Neuron (in vitro differentiated cells): ENCODE data around the gene CASP5.
"Not testable (repeated sequence)": the region's sequence is repeated elsewhere in the genome, so short reads cannot be mapped to it uniquely, and the experiment has no call there.

Source experiments
- H2AFZ ChIP-seq: one replicate; pipeline ENCODE4 v1.6.1; 2013; ENCODE audit warnings: low read depth, mild to moderate bottlenecking, inconsistent platforms, low read length, moderate library complexity
- H3K27me3 ChIP-seq: one replicate; pipeline ENCODE4 v1.6.1; 2013; ENCODE audit warnings: low read length; ENCODE audit not compliant: insufficient read depth
- H3K36me3 ChIP-seq: one replicate; pipeline ENCODE4 v1.6.1; 2013; ENCODE audit warnings: low read length; ENCODE audit not compliant: insufficient read depth
- H3K4me1 ChIP-seq: one replicate; pipeline ENCODE4 v1.6.1; 2013; ENCODE audit warnings: low read length; ENCODE audit not compliant: insufficient read depth
- H3K4me3 ChIP-seq: 2 replicates; pipeline ENCODE4 v1.5.1; 2013; ENCODE audit warnings: mild to moderate bottlenecking, low read length, moderate library complexity
- H3K9me3 ChIP-seq: one replicate; pipeline ENCODE4 v1.6.1; 2013; ENCODE audit warnings: low read length

CASP5 gene

DNA sequence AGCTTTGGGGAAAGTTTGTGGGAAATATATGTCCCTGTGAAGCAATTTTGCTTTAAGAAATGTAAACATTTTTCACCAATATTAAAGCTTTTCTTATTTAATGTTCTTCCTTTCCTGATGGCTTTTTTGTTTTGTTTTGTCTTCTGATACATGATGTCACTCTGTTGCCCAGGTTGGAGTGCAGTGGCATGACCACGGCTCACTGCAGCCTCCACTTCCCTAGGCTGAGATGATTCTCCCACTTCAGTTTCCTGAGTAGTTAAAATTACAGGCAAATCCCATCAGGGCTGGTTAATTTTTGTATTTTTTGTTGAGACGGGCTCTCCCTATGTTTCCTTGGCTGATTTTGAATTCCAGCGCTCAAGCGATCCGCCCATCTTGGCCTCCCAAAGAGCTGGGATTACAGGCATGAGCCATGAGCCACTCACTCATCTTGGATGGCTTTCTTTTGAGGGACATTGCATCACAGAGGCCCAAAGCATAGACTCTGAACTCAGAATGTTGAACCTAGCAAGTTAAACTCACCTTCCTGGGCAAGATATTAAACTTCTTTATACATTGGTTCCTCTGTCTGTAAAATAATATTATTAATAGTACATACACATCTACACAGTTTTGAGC lies 22.8 kb upstream of the CASP5 start:
- Histone ChIP-seq H3K27me3 (no peaks in the 10 kb centered on the region), H3K36me3 (no peaks in the 10 kb centered on the region), H3K4me1 (peaks cover 16% of the 10 kb centered on the region), H2AFZ (no peak overlapping the region), H3K4me3 (no peak overlapping the region), H3K9me3 (no peaks in the 10 kb centered on the region)

DNA sequence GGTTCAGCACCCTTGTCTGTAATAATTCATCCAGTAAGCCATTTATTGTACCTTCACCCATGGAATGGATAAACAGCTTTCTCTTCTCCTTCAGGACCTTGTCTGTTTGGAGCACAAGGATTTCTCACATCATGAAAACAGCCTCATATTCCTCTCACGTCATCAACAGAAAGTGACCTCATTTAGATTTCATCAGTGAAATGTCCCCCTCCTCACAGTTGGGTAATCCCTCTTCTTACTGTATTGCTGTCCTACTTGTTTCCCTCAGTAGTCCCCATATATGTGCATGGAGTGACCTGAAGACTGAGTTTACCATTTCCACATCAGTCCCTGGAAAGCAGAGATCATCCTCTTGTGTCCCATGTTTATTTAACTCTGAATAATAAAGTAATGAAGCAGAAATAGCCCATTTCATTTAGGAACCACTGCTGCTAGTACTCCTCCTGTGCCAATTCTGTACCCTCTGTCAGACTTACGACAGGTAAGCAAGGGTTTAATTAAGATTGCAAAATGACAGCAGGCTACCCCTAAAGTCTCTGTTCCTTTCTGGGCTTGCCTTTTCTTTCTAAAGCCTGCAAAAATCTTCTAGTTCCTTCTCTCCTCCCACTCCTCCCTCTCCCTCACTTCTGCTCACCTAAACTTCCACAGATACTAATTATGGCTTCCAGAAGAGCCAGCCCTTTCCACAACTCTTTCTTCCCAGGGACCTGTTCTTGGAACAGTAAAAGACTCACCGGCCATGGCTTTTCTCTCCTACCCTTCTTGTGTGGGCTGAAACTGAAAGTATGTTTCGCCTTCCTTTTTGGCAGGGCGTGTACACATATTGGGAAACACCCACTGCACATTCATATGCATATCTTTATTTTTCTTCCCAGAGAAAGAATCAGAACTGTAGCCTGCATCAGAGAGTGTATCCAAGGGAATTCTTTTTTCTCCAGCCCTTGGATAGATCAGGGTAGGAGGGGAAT lies 21.9 kb upstream of the CASP5 start, which contains the start of gene CARD16:
TSS of gene CARD16 (minus strand) at position 779 of the 968 bp plus-strand sequence. CDS start at position 741, 38 bp downstream.
- H3K4me1 ChIP-seq = peaks cover 16% of the 10 kb centered on the region
- H3K4me3 ChIP-seq, H3K27me3 ChIP-seq, H3K36me3 ChIP-seq, H3K9me3 ChIP-seq, H2AFZ ChIP-seq: not testable (repeated sequence)

DNA sequence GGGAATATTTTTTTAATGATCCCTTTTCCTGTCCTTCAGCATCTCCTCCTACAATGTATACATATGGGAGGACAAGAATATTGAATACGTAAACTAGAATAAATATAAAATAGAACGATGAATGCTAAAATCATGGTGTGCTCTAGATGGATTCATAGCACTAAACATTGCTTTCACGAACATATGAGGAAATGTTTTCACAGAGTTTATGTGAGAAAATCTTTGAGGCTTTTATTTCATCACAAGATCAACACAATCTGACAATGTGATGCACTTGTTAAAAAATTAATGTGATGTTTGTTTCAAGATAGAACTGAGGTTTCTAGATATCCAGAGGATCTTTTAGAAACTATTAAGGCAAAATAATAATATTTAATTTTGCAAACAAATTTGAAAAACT lies 19.2 kb upstream of the CASP5 start:
- H3K27me3 ChIP-seq = no peaks in the 10 kb centered on the region
- H3K4me3 ChIP-seq = no peak overlapping the region

DNA sequence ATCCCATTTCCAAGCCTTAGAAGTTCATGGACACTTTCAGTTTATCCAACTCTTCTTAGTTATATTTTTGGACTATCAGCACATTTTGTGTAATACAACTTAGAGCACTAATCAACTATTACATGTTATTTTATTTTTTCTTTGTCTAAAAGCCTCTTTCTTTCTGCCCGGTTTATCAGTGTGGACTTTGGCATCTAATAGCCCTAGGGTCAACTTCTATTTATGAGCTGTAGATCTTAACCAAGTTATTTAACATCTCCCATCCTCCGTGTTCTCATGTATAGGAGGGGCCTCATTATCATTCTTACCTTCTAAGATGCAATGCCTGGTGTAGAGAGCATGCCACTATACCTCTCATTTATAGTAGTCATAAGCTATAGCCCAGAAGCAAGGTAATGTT lies 17.7 kb upstream of the CASP5 start:
- Histone ChIP-seq H3K4me3 (no peak overlapping the region), H3K36me3 (no peaks in the 10 kb centered on the region), H3K4me1 (no peaks in the 10 kb centered on the region), H3K27me3 (no peaks in the 10 kb centered on the region), H2AFZ (no peak overlapping the region), H3K9me3 (no peaks in the 10 kb centered on the region)

More for the DNA sequence above, 19.2 kb upstream of the CASP5 start:
- Histone ChIP-seq H2AFZ (no peak overlapping the region), H3K36me3 (no peaks in the 10 kb centered on the region), H3K9me3 (no peaks in the 10 kb centered on the region), H3K4me1 (peaks cover 8% of the 10 kb centered on the region)

DNA sequence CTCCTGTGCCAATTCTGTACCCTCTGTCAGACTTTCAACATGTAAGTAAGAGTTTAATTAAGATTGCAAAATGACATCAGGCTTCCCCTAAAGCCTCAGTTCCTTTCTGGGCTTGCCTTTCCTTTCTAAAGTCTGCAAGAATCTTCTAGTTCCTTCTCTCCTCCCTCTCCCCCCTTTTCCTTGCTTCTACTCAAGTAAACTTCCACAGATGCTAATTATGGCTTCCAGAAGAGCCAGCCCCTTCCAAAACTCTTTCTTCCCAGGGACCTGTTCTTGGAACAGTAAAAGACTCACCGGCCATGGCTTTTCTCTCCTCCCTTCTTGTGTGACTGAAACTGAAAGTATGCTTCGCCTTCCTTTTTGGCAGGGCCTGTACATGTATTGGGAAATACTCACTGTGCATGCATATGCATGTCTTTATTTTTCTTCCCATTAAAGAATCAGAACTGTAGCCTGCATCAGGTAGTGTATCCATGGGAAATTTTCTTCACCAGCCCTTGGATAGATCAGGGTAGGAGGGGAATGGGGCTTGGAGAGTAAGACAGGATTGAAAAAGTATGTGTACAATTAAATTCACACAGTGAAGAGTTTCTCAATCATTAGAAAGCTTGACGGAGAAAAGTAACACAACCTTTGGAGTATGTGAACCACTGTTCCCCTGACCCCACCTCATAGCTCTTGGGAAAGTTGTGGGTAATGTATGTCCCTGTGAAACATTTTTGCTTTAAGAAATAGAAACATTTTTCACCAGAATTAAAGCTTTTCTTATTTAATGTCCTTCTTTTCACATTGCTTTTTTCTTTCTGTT lies 12.0 kb upstream of the CASP5 start, which contains the start of gene CASP1:
TSS of gene CASP1 (minus strand) at position 332 of the 808 bp plus-strand sequence. CDS start at position 301, 31 bp downstream.
- no peaks in the 10 kb centered on the region for H3K9me3 ChIP-seq
- H3K4me3 ChIP-seq = no peak within 1 kb of the TSS
- H3K4me1 ChIP-seq = no peaks in the 10 kb centered on the region
- no peaks in the 10 kb centered on the region for H3K36me3 ChIP-seq
- H3K27me3 ChIP-seq = no peaks in the 10 kb centered on the region
- H2AFZ ChIP-seq = no peak within 1 kb of the TSS

DNA sequence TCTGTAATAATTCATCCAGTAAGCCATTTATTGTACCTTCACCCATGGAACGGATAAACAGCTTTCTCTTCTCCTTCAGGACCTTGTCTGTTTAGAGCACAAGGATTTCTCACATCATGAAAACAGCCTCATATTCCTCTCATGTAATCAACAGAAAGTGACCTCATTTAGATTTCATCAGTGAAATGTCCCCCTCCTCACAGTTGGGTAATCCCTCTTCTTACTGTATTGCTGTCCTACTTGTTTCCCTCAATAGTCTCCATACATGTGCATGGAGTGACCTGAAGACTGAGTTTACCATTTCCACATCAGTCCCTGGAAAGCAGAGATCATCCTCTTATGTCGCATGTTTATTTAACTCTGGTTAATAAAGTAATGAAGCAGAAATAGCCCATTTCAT lies 11.4 kb upstream of the CASP5 start:
- not testable (repeated sequence) for H3K4me1 ChIP-seq, H3K9me3 ChIP-seq, H3K4me3 ChIP-seq, H3K27me3 ChIP-seq, H2AFZ ChIP-seq, H3K36me3 ChIP-seq

DNA sequence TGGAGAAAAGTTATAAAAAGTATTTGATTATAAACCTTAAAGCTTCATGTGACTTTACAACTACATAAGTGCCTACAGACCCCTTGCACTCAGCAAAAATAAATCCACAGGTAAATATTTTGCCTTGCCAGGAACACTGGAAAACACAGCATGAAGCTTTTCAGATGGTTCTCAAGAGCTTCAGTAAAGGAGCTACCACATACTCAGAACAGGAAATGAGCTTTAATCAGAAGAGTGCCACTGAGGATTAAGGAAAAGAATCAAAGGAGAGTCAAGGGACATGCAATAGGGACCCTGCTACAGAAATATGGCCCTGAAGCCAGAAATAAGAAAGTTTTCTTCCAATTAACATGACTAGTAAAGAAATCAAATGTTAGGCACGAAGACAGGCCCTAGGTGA lies 10.8 kb upstream of the CASP5 start:
- Histone ChIP-seq H3K9me3 (no peaks in the 10 kb centered on the region), H3K27me3 (no peaks in the 10 kb centered on the region), H3K4me3 (no peak overlapping the region), H2AFZ (no peak overlapping the region), H3K36me3 (no peaks in the 10 kb centered on the region), H3K4me1 (no peaks in the 10 kb centered on the region)

DNA sequence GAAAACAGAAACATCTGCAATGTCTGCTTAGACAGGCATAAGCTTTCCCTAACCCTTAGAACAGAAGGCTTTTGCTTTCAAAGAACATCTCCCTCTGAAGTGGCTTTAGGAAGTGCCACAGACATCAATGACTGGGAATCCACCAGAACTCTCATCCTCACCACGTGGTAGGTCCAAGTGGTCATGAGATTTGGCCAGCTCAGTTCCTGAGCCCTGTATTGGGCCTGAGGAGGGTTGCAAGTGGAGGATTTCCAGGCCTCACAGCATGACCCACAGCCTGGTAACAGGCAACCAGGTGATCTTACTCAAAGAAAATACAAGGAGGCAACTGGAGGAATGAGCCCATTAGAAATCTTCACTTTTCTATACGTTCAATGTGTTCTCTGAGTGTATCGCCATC lies 10.4 kb upstream of the CASP5 start:
- Histone ChIP-seq H3K36me3 (no peaks in the 10 kb centered on the region), H3K4me3 (no peak overlapping the region), H3K4me1 (no peaks in the 10 kb centered on the region), H3K27me3 (no peaks in the 10 kb centered on the region), H2AFZ (no peak overlapping the region), H3K9me3 (no peaks in the 10 kb centered on the region)

DNA sequence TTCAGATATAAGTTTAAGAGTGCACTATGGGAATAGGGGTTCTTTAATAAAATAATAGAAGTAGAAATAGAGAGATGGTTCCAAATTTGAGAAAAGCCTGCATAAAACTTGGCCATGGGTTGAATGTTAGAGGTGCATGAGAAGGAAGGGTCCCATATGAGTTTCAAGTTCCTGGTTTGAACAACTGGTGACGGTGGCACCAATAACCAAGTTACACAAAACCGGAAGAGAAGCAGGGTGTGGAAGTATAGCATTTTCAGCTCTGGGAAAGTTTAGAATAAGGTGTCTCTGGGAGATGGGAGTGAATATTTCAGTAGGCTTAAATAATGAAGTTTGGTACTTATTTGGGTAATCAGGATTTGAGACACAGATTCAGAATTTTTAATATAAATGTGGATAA lies 9.5 kb upstream of the CASP5 start:
- Histone ChIP-seq H3K36me3 (no peaks in the 10 kb centered on the region), H3K27me3 (no peaks in the 10 kb centered on the region), H3K9me3 (no peaks in the 10 kb centered on the region), H3K4me3 (no peak overlapping the region), H3K4me1 (no peaks in the 10 kb centered on the region), H2AFZ (no peak overlapping the region)

DNA sequence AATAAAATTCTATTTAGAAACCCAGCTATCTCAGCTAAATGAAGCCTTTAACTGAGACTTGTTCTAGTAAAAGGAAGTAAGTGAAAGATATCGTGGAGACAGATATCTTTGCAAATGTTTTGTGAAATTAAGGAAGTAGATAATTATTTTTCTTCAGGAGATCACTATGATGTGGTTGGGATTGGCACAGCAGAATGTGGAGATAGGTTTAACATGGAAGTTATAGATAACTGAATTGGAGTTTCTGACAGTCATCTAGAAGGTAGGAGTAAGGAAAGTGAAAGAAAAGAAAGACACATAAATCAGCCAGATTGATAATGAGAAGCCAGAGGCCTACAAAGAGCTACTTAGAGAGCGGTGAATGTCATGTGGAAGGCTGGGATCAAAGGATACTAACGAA lies 4.7 kb upstream of the CASP5 start:
- Histone ChIP-seq H3K36me3 (no peaks in the 10 kb centered on the region), H3K9me3 (no peaks in the 10 kb centered on the region), H3K4me3 (no peak overlapping the region), H2AFZ (no peak overlapping the region), H3K27me3 (no peaks in the 10 kb centered on the region), H3K4me1 (no peaks in the 10 kb centered on the region)

DNA sequence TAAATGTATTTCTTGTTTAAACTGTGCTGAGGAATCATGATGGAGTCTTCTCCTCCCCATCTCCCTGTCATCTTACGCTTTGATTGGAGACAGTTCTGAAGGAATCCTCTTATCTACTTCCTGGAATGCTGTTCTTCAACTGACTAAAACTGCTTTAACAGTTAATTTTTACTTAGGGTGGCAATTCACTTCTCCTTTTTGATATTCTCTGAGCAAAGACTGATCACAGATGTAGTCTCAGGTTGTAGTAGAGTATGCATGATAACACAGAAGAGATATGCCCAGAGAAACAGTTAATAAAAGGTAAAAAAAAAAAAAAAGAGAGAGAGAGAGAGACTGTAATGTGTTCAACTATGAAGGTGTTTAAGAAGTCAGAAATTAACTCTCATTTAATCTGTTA lies 1.4 kb upstream of the CASP5 start:
- Histone ChIP-seq H3K4me1 (no peaks in the 10 kb centered on the region), H3K4me3 (no peak overlapping the region), H3K9me3 (no peaks in the 10 kb centered on the region), H3K36me3 (no peaks in the 10 kb centered on the region), H2AFZ (no peak overlapping the region), H3K27me3 (no peaks in the 10 kb centered on the region)

DNA sequence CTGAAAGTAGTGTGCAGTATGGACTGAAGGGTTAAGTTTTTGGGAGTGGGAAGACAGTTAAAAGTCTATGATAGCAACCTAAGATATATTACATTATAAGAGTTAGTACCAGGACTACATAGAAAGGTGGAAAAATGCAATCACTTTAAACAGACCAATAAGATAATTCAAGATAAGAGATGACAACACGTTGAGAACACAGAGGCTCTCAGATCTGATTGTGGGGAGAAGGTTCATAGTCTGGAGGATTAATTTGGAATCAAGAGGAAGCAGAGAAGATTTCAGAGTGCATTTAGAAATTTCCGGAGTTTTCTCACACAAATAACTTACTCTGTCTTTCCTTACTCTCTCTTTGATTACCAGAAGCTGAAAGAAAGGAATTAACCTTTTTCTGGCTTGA lies 441 bp downstream of the CASP5 start:
- H3K9me3 ChIP-seq = no peaks in the 10 kb centered on the region
- H3K4me3 ChIP-seq = no peak overlapping the region
- no peaks in the 10 kb centered on the region for H3K27me3 ChIP-seq
- no peaks in the 10 kb centered on the region for H3K4me1 ChIP-seq
- no peak overlapping the region for H2AFZ ChIP-seq
- H3K36me3 ChIP-seq = no peaks in the 10 kb centered on the region

DNA sequence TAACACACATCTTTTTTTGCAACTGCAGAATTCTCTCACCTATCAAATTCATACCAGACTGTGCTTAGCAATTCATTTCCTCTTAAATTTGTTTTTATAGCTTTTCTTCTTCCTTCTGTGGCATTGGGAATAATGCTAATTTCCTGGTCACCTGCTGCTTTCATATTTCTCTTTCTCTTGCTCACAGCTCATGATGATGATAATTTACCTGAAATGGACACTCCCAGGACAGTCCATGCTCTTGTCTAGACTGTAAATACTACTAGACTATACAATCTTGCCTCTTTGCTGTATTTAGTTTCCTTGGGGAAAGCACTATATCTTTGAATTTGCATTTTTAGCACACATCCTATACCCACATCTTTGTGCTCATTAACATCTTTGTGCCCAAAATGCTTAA lies 15.5 kb downstream of the CASP5 start:
- Histone ChIP-seq H3K9me3 (no peaks in the 10 kb centered on the region), H2AFZ (no peak overlapping the region), H3K4me3 (no peak overlapping the region), H3K36me3 (no peaks in the 10 kb centered on the region), H3K27me3 (no peaks in the 10 kb centered on the region), H3K4me1 (no peaks in the 10 kb centered on the region)
